ENCODE measurements around the gene ADAMTS2.

- no peak for TF ChIP-seq POLR2A (IDR thresholded peaks at IDR 0.05; ENCODE audit: low read depth, low read length)
- TF ChIP-seq SPI1 (IDR thresholded peaks at IDR 0.05; ENCODE audit: low read depth, low read length), result no peak
- no peak for TF ChIP-seq PAX5 (IDR thresholded peaks at IDR 0.05; ENCODE audit: insufficient read depth, low read length, severe bottlenecking)
- TF ChIP-seq POLR2AphosphoS5 (IDR thresholded peaks at IDR 0.05; ENCODE audit: low read depth, low read length), result no peak
These were observed 163.3 kb downstream of the ADAMTS2 start for GRCh38 chr5:179181988-179182387.

All from GM12891 (cell line).